Measurements from ENCODE around the gene GRK2. TPM values are rescaled to one million over a fixed set of nuclear protein-coding genes. Genes with fewer than 3 reads are reported as not detected.

The GRK2 gene
- total RNA-seq, 1 experiment from 2014 or later: 56.3 TPM

DNA sequence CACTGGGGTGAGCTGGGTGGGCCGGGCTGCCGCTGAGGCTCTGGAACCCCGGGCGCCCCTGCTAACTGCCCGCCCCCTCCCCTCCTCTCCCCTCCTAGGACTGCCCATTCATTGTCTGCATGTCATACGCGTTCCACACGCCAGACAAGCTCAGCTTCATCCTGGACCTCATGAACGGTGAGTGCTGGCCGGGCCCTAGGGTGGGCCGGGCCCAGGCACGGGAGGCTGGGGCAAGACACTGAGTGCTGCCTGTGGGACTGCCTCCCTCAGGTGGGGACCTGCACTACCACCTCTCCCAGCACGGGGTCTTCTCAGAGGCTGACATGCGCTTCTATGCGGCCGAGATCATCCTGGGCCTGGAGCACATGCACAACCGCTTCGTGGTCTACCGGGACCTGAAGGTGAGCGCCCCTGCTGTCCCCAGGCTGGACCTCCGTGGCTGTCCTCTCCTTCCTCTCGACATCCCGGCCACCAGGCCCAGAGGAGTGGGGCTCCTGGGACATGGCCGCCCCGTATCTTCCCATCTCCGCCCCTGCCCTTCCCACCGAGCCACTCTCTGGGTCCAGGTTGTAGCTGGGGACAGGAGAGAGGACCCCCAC is 15.4 kb downstream of the GRK2 start:
- DNase-seq: no peak
- H2BK20ac ChIP-seq (ENCODE audit: low read depth, low read length, poor library complexity, severe bottlenecking): no peak overlapping the region
- H3K9me3 ChIP-seq (ENCODE audit: control insufficient read depth, low read depth, low read length): no peaks in the 10 kb centered on the region
- no peak overlapping the region for H2BK15ac ChIP-seq (ENCODE audit: low read depth, low read length)
- TF ChIP-seq, protein P1, sequence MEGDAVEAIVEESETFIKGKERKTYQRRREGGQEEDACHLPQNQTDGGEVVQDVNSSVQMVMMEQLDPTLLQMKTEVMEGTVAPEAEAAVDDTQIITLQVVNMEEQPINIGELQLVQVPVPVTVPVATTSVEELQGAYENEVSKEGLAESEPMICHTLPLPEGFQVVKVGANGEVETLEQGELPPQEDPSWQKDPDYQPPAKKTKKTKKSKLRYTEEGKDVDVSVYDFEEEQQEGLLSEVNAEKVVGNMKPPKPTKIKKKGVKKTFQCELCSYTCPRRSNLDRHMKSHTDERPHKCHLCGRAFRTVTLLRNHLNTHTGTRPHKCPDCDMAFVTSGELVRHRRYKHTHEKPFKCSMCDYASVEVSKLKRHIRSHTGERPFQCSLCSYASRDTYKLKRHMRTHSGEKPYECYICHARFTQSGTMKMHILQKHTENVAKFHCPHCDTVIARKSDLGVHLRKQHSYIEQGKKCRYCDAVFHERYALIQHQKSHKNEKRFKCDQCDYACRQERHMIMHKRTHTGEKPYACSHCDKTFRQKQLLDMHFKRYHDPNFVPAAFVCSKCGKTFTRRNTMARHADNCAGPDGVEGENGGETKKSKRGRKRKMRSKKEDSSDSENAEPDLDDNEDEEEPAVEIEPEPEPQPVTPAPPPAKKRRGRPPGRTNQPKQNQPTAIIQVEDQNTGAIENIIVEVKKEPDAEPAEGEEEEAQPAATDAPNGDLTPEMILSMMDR (conservative IDR thresholded peaks at IDR 0.05): no peak
- no peak overlapping the region for H2AK5ac ChIP-seq (ENCODE audit: insufficient read length, low read length)
- no peak overlapping the region for H3K9ac ChIP-seq (ENCODE audit: extremely low read depth, insufficient read length, low read length)
- no peak overlapping the region for H3K56ac ChIP-seq (ENCODE audit: insufficient read length, low read depth, low read length)
- H3K4me1 ChIP-seq (ENCODE audit: insufficient read depth, low read length): peaks cover 2% of the 10 kb centered on the region; the same call in 1 of the 2 replicates
- H3K27ac Mint-ChIP-seq: no peak overlapping the region
- no peaks in the 10 kb centered on the region for H3K79me2 ChIP-seq (ENCODE audit: insufficient read depth, low read length)
- H4K91ac ChIP-seq (ENCODE audit: insufficient read length, low read depth, low read length): no peak overlapping the region
- H3K4me2 ChIP-seq (ENCODE audit: insufficient read depth, insufficient read length, low read length): no peak overlapping the region
- no peak overlapping the region for H2BK5ac ChIP-seq (ENCODE audit: insufficient read length, low read length)
- H4K8ac ChIP-seq (replicated peaks; ENCODE audit: insufficient read length, low read depth, low read length): no peak overlapping the region
- no peak overlapping the region for H3T11ph ChIP-seq (ENCODE audit: low read length)
- H3K27me3 ChIP-seq (ENCODE audit: insufficient read depth, low read length): no peaks in the 10 kb centered on the region
- no peak overlapping the region for H3K27ac ChIP-seq (ENCODE audit: insufficient read length, low read depth, low read length)
- H3K4ac ChIP-seq (ENCODE audit: low read depth, low read length): no peak overlapping the region
- H3K18ac ChIP-seq (ENCODE audit: insufficient read length, low read depth, low read length): no peak overlapping the region
- peaks cover 19 to 62% (median 55%) of the 10 kb centered on the region in 3 experiments; a peak in 6 of 7 replicates for H3K36me3 Mint-ChIP-seq (ENCODE audit: insufficient read depth in 1 of 3, low read depth in 3 of 3)
- no peak overlapping the region for H2AFZ ChIP-seq (ENCODE audit: low read length)
- H3K4me1 Mint-ChIP-seq: peaks cover 8 to 14% of the 10 kb centered on the region in 2 experiments
- H3K9me3 Mint-ChIP-seq: no peaks in the 10 kb centered on the region
- no peak overlapping the region for H3K14ac ChIP-seq (ENCODE audit: insufficient read depth, low read length)
- H2BK120ac ChIP-seq (ENCODE audit: low read depth, low read length, poor library complexity, severe bottlenecking): no peak overlapping the region
- H2BK12ac ChIP-seq (ENCODE audit: insufficient read length, low read depth, low read length): no peak overlapping the region
- no peak overlapping the region for H4K5ac ChIP-seq (ENCODE audit: insufficient read length, low read depth, low read length)
- H3K79me1 ChIP-seq (ENCODE audit: insufficient read depth, low read depth, low read length, poor library complexity, severe bottlenecking): no peaks in the 10 kb centered on the region
- no peaks in the 10 kb centered on the region for H4K20me1 ChIP-seq (ENCODE audit: control insufficient read depth, insufficient read depth, insufficient read length)
- H3K27me3 Mint-ChIP-seq (ENCODE audit: low read depth): no peaks in the 10 kb centered on the region
- no peak overlapping the region for H3K23ac ChIP-seq (ENCODE audit: insufficient read length, low read depth, low read length)
- no CpG with 5 or more reads among the region's 27 CpGs for WGBS (ENCODE audit: extremely low coverage, insufficient read length, low lambda C conversion rate)
- no peak overlapping the region for H3K4me3 Mint-ChIP-seq
- no peaks in the 10 kb centered on the region for H3K23me2 ChIP-seq (ENCODE audit: insufficient read length, low read depth, low read length, poor library complexity, severe bottlenecking)

Measured in H9 (cell line).